ENCODE results near the gene PARD3B.

DNA sequence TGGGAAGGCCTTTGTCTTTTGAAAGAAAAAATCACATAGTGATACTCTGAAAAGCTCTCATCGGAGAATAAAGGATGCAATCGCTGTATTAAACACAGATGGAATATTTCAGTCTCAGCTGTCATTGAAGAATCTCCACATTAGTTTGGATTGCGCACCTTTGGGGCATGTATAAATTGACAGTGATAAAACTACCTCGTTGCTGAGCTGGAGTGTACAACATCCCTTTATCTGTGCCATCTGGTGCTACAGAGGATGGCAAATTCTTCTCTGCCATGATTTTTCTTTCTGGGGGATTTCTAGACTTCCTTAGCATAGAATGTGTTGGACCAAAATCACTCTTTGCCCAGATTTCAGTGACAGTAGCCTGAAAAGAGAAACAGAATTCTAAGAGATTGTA lies 185.3 kb downstream of the PARD3B start:
- TF ChIP-seq CTCF (conservative IDR thresholded peaks at IDR 0.05; ENCODE audit: low read depth, low read length) (no peak), POLR2A (IDR thresholded peaks at IDR 0.05; ENCODE audit: low read depth, low read length) (no peak), RFX5 (IDR thresholded peaks at IDR 0.05; ENCODE audit: low read depth, low read length) (no peak), MXI1 (IDR thresholded peaks at IDR 0.05; ENCODE audit: borderline replicate concordance, low read depth, low read length) (no peak), CHD1 (IDR thresholded peaks at IDR 0.05; ENCODE audit: low read depth, low read length) (no peak), RCOR1 (IDR thresholded peaks at IDR 0.05; ENCODE audit: insufficient replicate concordance, low read length) (no peak), SMC3 (IDR thresholded peaks at IDR 0.05; ENCODE audit: low read depth, low read length) (no peak)
